ENCODE data around the gene PALLD.
"Not testable (repeated sequence)": the region's sequence is repeated elsewhere in the genome, so short reads cannot be mapped to it uniquely, and the experiment has no call there.

The PALLD gene

GRCh38 chr4:168496834-168497233 is at the start of gene PALLD:
Gene PALLD (plus strand): TSS chr4:168497052.
- peak within 1 kb of the TSS in 3 of 11 experiments; percentile 13 to 31 (median 30); a peak in 3 of 22 replicates for H3K4me2 ChIP-seq
- H3K27me3 ChIP-seq = no peaks in the 10 kb centered on the region
- no peak within 1 kb of the TSS for H3K9ac ChIP-seq
- H3K4me3 ChIP-seq = no peak within 1 kb of the TSS
- no peak within 1 kb of the TSS for H3K27ac ChIP-seq
- no peaks in the 10 kb centered on the region for H4K20me1 ChIP-seq
- no peak for TF ChIP-seq Cebpa-rat (IDR thresholded peaks at IDR 0.05)
- H3K36me3 ChIP-seq = no peaks in the 10 kb centered on the region
- no peaks in the 10 kb centered on the region for H3K9me3 ChIP-seq (replicated peaks in 1 of 11)
- peaks cover 0 to 14% (median 0%) of the 10 kb centered on the region in 10 experiments; a peak in 4 of 20 replicates for H3K4me1 ChIP-seq

GRCh38 chr4:168449063-168449462 is 47.8 kb upstream of the PALLD start:
- Histone ChIP-seq H3K9me3 (replicated peaks in 1 of 11) (peaks cover 0 to 12% (median 0%) of the 10 kb centered on the region in 11 experiments; a peak in 8 of 22 replicates), H3K4me1 (peaks cover 0 to 34% (median 6%) of the 10 kb centered on the region in 10 experiments; a peak in 9 of 20 replicates), H3K36me3 (peaks cover 0 to 22% (median 7%) of the 10 kb centered on the region in 11 experiments; a peak in 10 of 22 replicates)
- not testable (repeated sequence) for H3K4me3 ChIP-seq, H3K27me3 ChIP-seq, H3K4me2 ChIP-seq, H3K9ac ChIP-seq, H4K20me1 ChIP-seq, H3K27ac ChIP-seq

- no peak for TF ChIP-seq Cebpa-rat (IDR thresholded peaks at IDR 0.05)
- Histone ChIP-seq H3K27ac (peak overlapping the region in 2 of 11 experiments; percentile 50 to 67; a peak in 3 of 22 replicates), H3K4me2 (peak overlapping the region in 3 of 11 experiments; percentile 52 to 66 (median 55); a peak in 5 of 22 replicates)
Observed at GRCh38 chr4:168449719-168450452, 47.0 kb upstream of the PALLD start.

GRCh38 chr4:168451331-168451730 is 45.5 kb upstream of the PALLD start:
- no peak for TF ChIP-seq Cebpa-rat (IDR thresholded peaks at IDR 0.05)
- Histone ChIP-seq H3K27me3 (no peaks in the 10 kb centered on the region), H3K36me3 (peaks cover 0 to 39% (median 11%) of the 10 kb centered on the region in 11 experiments; a peak in 13 of 22 replicates), H3K9me3 (replicated peaks in 1 of 11) (peaks cover 0 to 12% (median 0%) of the 10 kb centered on the region in 11 experiments; a peak in 8 of 22 replicates), H3K4me3 (no peak overlapping the region), H3K4me1 (peaks cover 0 to 34% (median 6%) of the 10 kb centered on the region in 10 experiments; a peak in 9 of 20 replicates), H3K27ac (peak overlapping the region in 4 of 11 experiments; percentile 18 to 67 (median 62); a peak in 7 of 22 replicates), H4K20me1 (no peaks in the 10 kb centered on the region), H3K9ac (peak overlapping the region in 2 of 11 experiments; percentile 16 to 22; a peak in 2 of 22 replicates), H3K4me2 (peak overlapping the region in 5 of 11 experiments; percentile 33 to 66 (median 55); a peak in 11 of 22 replicates)

More at GRCh38 chr4:168449719-168450452, 47.0 kb upstream of the PALLD start:
- peaks cover 0 to 12% (median 0%) of the 10 kb centered on the region in 11 experiments; a peak in 8 of 22 replicates for H3K9me3 ChIP-seq (replicated peaks in 1 of 11)
- no peak overlapping the region for H3K4me3 ChIP-seq
- peaks cover 0 to 34% (median 6%) of the 10 kb centered on the region in 10 experiments; a peak in 9 of 20 replicates for H3K4me1 ChIP-seq
- peaks cover 0 to 27% (median 7%) of the 10 kb centered on the region in 11 experiments; a peak in 10 of 22 replicates for H3K36me3 ChIP-seq
- H3K27me3 ChIP-seq = no peaks in the 10 kb centered on the region
- no peaks in the 10 kb centered on the region for H4K20me1 ChIP-seq
- no peak overlapping the region for H3K9ac ChIP-seq

GRCh38 chr4:168451744-168452390 is 45.0 kb upstream of the PALLD start:
- Histone ChIP-seq H3K36me3 (peaks cover 0 to 39% (median 11%) of the 10 kb centered on the region in 11 experiments; a peak in 13 of 22 replicates), H3K4me2 (peak overlapping the region in 5 of 11 experiments; percentile 33 to 66 (median 55); a peak in 11 of 22 replicates), H3K9me3 (replicated peaks in 1 of 11) (peaks cover 0 to 12% (median 0%) of the 10 kb centered on the region in 11 experiments; a peak in 8 of 22 replicates), H3K27me3 (no peaks in the 10 kb centered on the region), H3K4me1 (peaks cover 0 to 34% (median 6%) of the 10 kb centered on the region in 10 experiments; a peak in 9 of 20 replicates), H3K9ac (peak overlapping the region in 2 of 11 experiments; percentile 16 to 22; a peak in 2 of 22 replicates), H3K27ac (peak overlapping the region in 4 of 11 experiments; percentile 18 to 67 (median 62); a peak in 7 of 22 replicates), H4K20me1 (no peaks in the 10 kb centered on the region), H3K4me3 (no peak overlapping the region)
- no peak for TF ChIP-seq Cebpa-rat (IDR thresholded peaks at IDR 0.05)

- Histone ChIP-seq H3K9ac (no peak overlapping the region), H3K27me3 (no peaks in the 10 kb centered on the region), H3K27ac (no peak overlapping the region), H3K4me1 (peaks cover 0 to 34% (median 6%) of the 10 kb centered on the region in 10 experiments; a peak in 9 of 20 replicates), H4K20me1 (no peaks in the 10 kb centered on the region), H3K4me3 (no peak overlapping the region), H3K9me3 (replicated peaks in 1 of 11) (peaks cover 0 to 12% (median 0%) of the 10 kb centered on the region in 11 experiments; a peak in 7 of 22 replicates), H3K4me2 (no peak overlapping the region), H3K36me3 (peaks cover 0 to 43% (median 11%) of the 10 kb centered on the region in 11 experiments; a peak in 13 of 22 replicates)
- no peak for TF ChIP-seq Cebpa-rat (IDR thresholded peaks at IDR 0.05)
Observed at GRCh38 chr4:168453146-168453545, 43.7 kb upstream of the PALLD start.

GRCh38 chr4:168458256-168458655 is 38.6 kb upstream of the PALLD start:
- H3K4me2 ChIP-seq, H3K9ac ChIP-seq, H3K27me3 ChIP-seq, H4K20me1 ChIP-seq, H3K4me3 ChIP-seq, H3K4me1 ChIP-seq, H3K27ac ChIP-seq: not testable (repeated sequence)
- Histone ChIP-seq H3K36me3 (peaks cover 0 to 62% (median 17%) of the 10 kb centered on the region in 11 experiments; a peak in 15 of 22 replicates), H3K9me3 (replicated peaks in 1 of 11) (peaks cover 0 to 13% (median 0%) of the 10 kb centered on the region in 11 experiments; a peak in 8 of 22 replicates)

- Histone ChIP-seq H3K4me3 (no peak overlapping the region), H3K4me1 (peaks cover 0 to 6% (median 0%) of the 10 kb centered on the region in 10 experiments; a peak in 1 of 20 replicates), H3K36me3 (peaks cover 5 to 56% (median 13%) of the 10 kb centered on the region in 11 experiments; a peak in 15 of 22 replicates), H3K27me3 (no peaks in the 10 kb centered on the region), H4K20me1 (no peaks in the 10 kb centered on the region), H3K9ac (no peak overlapping the region), H3K27ac (no peak overlapping the region), H3K9me3 (replicated peaks in 1 of 11) (peaks cover 0 to 13% (median 4%) of the 10 kb centered on the region in 11 experiments; a peak in 10 of 22 replicates), H3K4me2 (no peak overlapping the region)
- TF ChIP-seq Cebpa-rat (IDR thresholded peaks at IDR 0.05) = no peak
Observed at GRCh38 chr4:168461821-168462220, 35.0 kb upstream of the PALLD start.

Data from BLaER1 treated with 17β-estradiol and CSF1 and Interleukin-3, amounts not matched to agents 10 nM and 100 nM (cell line).